GM13977 (cell line): Measurements from ENCODE around the gene TGFB2.

Source experiments
- DNase-seq: peaks from one replicate; pipeline ENCODE4 v3.0.0; 2012; ENCODE audit warnings: low spot score
- CTCF ChIP-seq: IDR thresholded peaks from 2 replicates; pipeline ENCODE4 v1.5.1; 2012; ENCODE audit warnings: mild to moderate bottlenecking, control low read depth; ENCODE audit not compliant: insufficient read depth; ENCODE audit errors: extremely low read depth, missing control alignments
- in situ Hi-C: fragments of 300-500 bp; cut with MboI; formaldehyde crosslinking; loops from one replicate; pipeline ENCODE4 v1.12.0; 2022; ENCODE audit warnings: low sequenced_read_pairs, low pct_unique_long_range_greater_than_20kb, mixed read lengths, inconsistent platforms; ENCODE audit not compliant: unreplicated experiment

The TGFB2 gene

DNA sequence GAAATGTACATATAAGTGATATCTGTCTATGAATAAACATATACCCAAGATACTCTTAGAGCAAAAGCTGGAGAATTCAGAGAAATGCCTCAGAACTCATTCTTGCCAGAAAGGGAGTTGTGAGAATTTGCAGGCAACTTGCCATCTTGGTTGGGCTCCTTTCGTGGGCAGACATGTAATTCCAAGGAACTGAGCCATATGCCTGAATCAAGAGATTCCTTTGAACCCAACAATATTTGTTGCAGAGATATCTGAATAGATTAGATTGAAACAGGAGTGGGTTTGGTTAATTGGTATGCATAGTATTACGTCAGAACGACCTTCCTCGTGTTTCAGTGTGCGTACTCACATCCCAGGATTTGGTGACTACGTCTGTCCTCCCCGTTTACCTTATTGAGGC lies 67.0 kb downstream of the TGFB2 start:
- no peak for DNase-seq
- in situ Hi-C loops, result no loop called here
- no peak for TF ChIP-seq CTCF

DNA sequence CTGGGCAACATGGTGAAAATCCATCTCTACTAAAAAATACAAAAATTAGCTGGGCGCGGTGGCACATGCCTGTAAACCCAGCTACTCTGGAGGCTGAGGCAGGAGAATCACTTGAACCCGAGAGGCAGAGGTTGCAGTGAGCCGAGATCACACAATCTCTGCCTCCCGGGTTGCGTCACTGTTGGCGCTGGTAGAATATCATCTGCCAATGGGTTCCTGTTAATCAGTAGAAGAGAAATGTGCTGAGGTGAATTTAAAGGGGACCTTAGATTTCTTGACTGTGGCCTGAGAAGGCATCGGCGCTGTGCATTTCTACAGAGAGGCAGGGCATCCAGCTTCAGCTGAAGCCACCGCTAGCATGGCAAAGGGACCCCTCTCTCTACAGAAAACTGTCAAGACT lies 68.0 kb downstream of the TGFB2 start:
- in situ Hi-C loops, result no loop called here

DNA sequence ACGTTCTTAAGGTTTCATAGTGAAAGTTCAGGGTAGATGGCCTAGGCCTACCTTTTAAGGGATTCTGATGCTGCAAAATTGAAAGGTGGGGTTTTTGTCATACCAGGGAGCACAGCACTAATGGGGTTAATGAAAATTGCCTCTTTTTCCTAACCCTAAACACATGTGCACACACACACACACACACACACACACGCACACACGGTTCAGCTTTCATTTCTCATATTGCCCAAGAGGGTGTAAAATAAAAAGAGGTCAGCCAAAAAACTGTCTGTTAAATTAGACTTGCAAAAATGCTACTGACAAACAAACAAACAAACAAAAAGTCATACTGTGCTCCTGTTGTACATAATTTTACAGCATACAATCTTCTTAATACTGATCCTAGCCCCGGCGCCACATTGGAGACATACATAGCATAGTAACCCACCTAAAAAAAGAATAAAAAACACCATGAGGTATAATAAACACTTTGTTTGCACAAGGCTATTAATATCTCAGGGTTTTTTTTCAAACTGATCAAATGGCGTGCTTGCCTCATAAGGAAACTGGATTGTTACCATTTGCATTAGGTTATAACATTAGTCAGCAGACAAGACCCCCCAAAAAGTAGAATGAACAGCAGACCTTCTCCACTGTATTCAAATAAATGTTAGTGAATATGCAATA lies 69.1 kb downstream of the TGFB2 start:
- DNase-seq, result no peak
- no peak for TF ChIP-seq CTCF
- in situ Hi-C loops, result no loop called here

More for the DNA sequence above, 68.0 kb downstream of the TGFB2 start:
- no peak for DNase-seq
- TF ChIP-seq CTCF, result no peak

DNA sequence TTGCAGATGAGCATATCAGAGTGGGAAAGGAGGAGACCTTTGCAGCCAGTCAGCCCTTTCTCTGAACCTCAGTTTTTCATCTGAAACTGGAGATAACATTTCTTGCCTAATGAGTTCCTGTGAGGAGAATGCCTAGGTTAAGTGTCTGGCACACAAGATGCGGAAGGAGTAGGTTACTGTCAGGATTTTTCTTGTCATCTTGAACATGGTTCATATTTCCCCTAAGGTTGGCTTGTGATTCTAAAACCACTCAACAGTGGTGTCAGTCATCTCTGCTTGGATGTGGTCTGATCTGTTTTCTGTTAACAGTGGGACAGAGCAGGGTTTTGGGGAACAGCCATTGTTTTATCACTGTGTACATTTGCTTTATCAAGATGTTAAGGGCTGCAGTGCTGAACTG lies 70.6 kb downstream of the TGFB2 start:
- no peak for TF ChIP-seq CTCF
- in situ Hi-C loops, result no loop called here
- no peak for DNase-seq

DNA sequence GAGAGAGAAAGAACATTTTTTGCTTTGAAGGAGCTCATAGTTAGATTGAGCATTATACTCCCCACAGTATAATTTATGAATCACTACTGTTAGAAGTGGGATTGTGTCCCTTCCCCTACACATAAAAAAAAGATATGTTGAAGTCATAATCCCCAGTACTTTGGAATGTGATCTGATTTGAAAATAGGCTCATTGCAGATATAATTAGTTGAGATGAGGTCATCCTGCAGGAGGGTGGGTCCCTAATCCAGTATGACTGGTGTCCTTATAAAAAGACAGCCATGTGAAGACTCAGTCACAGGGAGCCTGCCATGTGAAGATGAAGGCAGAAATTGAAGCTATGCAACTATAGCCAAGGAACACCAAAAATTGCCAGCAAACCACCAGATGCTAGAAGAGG lies 76.4 kb downstream of the TGFB2 start:
- TF ChIP-seq CTCF, result no peak
- DNase-seq, result no peak
- in situ Hi-C loops, result no loop called here

DNA sequence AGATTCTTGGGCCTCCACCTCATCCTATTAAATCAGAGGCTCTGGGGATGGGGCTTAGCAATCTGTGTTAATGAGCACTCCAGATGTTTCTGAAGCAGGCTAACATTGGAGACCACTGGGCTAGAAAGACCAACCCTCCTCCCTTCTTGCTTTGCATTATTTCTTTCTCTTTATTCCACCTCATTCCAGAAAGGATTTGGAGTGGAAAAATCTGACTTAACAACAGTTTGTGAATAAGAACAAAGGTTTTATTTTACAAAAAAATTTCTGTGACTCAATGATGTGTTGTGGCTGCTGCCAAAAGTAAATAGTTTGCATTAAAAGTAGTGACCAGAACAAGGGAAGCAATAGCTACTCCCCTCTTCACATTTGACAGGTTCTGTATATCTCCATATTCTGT lies 79.4 kb downstream of the TGFB2 start:
- no peak for DNase-seq

More for the DNA sequence above, 79.4 kb downstream of the TGFB2 start:
- TF ChIP-seq CTCF, result no peak
- in situ Hi-C loops, result no loop called here
